ENCODE results near the gene NDUFB10. TPM values are rescaled to one million over a fixed set of nuclear protein-coding genes. Genes with fewer than 3 reads are reported as not detected.
A peak's percentile ranks its signal among the peaks of the same experiment; 100 is the strongest.

The NDUFB10 gene
- total RNA-seq, 1 donor from 2014 or later: 153 TPM

DNA sequence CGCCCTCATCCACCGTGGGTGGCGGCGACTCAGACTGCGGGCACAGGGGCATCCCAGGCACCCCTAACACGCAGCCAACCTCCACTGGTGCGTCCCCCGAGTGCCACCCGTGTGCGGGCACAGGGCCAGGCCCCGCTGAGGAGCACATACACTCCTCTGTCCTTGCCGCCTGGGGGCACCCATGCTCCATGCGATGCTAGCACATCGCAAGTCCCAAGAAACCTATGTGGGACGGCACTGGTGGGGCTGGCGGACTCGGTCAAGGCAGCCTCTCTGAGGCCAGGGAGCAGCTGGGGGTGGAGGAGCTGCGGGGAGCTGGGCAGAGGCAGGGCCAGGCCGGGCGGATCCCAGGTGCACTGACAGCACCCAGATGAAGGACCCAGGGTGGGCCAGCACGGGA, 46.3 kb downstream of the NDUFB10 start:
- Histone ChIP-seq H3K9ac (ENCODE audit: low read length) (peak overlapping the region; percentile 10), H4K20me1 (ENCODE audit: insufficient read depth, low read length) (peaks cover 77% of the 10 kb centered on the region), H3K9me3 (ENCODE audit: insufficient read depth, low read depth, low read length) (no peaks in the 10 kb centered on the region), H3K79me2 (ENCODE audit: insufficient read depth, low read length) (peaks cover 94% of the 10 kb centered on the region), H3K27me3 (ENCODE audit: insufficient read depth, low read length) (no peaks in the 10 kb centered on the region), H3K4me3 (ENCODE audit: insufficient read depth, low read depth, low read length) (no peak overlapping the region), H3K4me2 (ENCODE audit: low read length) (peak overlapping the region; percentile 15), H3K4me1 (ENCODE audit: insufficient read depth, low read length) (peaks cover 41% of the 10 kb centered on the region), H2AFZ (ENCODE audit: low read depth, low read length) (no peak overlapping the region), H3K36me3 (ENCODE audit: insufficient read depth, low read length) (peaks cover 2% of the 10 kb centered on the region), H3K27ac (ENCODE audit: low read depth, low read length) (no peak overlapping the region)
- H3K27me3 Mint-ChIP-seq (ENCODE audit: low read depth, unreplicated experiment): no peaks in the 10 kb centered on the region
- H3K27ac Mint-ChIP-seq (ENCODE audit: unreplicated experiment): no peak overlapping the region
- DNase-seq (ENCODE audit: low read depth) (no peak), FAIRE-seq (no peak)
- no peak for TF ChIP-seq EZH2 (IDR thresholded peaks at IDR 0.05; ENCODE audit: insufficient read depth, low read length)
- TF ChIP-seq, protein P1, sequence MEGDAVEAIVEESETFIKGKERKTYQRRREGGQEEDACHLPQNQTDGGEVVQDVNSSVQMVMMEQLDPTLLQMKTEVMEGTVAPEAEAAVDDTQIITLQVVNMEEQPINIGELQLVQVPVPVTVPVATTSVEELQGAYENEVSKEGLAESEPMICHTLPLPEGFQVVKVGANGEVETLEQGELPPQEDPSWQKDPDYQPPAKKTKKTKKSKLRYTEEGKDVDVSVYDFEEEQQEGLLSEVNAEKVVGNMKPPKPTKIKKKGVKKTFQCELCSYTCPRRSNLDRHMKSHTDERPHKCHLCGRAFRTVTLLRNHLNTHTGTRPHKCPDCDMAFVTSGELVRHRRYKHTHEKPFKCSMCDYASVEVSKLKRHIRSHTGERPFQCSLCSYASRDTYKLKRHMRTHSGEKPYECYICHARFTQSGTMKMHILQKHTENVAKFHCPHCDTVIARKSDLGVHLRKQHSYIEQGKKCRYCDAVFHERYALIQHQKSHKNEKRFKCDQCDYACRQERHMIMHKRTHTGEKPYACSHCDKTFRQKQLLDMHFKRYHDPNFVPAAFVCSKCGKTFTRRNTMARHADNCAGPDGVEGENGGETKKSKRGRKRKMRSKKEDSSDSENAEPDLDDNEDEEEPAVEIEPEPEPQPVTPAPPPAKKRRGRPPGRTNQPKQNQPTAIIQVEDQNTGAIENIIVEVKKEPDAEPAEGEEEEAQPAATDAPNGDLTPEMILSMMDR (IDR thresholded peaks at IDR 0.05; ENCODE audit: insufficient read depth, low read depth, low read length): no peak
- H3K36me3 Mint-ChIP-seq (ENCODE audit: low read depth, unreplicated experiment): peaks cover 5% of the 10 kb centered on the region
- no peak overlapping the region for H3K4me3 Mint-ChIP-seq (ENCODE audit: unreplicated experiment)
- peaks cover 18% of the 10 kb centered on the region for H3K4me1 Mint-ChIP-seq (ENCODE audit: low read depth, unreplicated experiment)
- H3K9me3 Mint-ChIP-seq (ENCODE audit: unreplicated experiment): no peaks in the 10 kb centered on the region

DNA sequence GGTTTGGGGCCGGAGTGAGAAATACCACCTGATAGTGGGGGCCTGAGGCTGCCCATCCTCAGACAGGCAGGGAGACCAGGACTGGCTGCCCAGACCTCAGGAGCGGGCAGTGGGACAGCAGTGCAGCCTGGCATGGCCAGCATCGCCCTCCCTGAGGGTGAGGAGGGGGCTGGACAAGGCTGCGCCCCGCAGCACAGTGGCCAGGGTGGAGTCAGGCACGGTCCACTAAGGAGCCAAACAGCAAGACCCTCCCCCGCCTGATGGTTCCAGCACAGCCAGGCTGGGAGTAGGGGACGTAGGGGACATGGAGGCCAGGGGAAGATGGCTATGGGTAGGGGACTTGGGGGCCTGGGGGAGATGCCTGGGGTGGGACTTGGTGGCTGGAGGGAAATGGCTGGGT, 47.0 kb downstream of the NDUFB10 start:
- peak overlapping the region; percentile 45 for H3K4me3 Mint-ChIP-seq (ENCODE audit: unreplicated experiment)
- H3K9me3 Mint-ChIP-seq (ENCODE audit: unreplicated experiment): no peaks in the 10 kb centered on the region
- Histone ChIP-seq H3K9me3 (ENCODE audit: insufficient read depth, low read depth, low read length) (no peaks in the 10 kb centered on the region), H3K27ac (ENCODE audit: low read depth, low read length) (no peak overlapping the region), H4K20me1 (ENCODE audit: insufficient read depth, low read length) (peaks cover 72% of the 10 kb centered on the region), H3K79me2 (ENCODE audit: insufficient read depth, low read length) (peaks cover 91% of the 10 kb centered on the region), H3K4me3 (ENCODE audit: insufficient read depth, low read depth, low read length) (no peak overlapping the region), H3K36me3 (ENCODE audit: insufficient read depth, low read length) (peaks cover 2% of the 10 kb centered on the region), H3K4me1 (ENCODE audit: insufficient read depth, low read length) (peaks cover 41% of the 10 kb centered on the region), H3K4me2 (ENCODE audit: low read length) (peak overlapping the region; percentile 15), H3K9ac (ENCODE audit: low read length) (peak overlapping the region; percentile 10), H3K27me3 (ENCODE audit: insufficient read depth, low read length) (no peaks in the 10 kb centered on the region), H2AFZ (ENCODE audit: low read depth, low read length) (no peak overlapping the region)
- no peak for FAIRE-seq
- TF ChIP-seq EZH2 (IDR thresholded peaks at IDR 0.05; ENCODE audit: insufficient read depth, low read length): no peak
- TF ChIP-seq, protein P1 (IDR thresholded peaks at IDR 0.05; ENCODE audit: insufficient read depth, low read depth, low read length): no peak
- H3K36me3 Mint-ChIP-seq (ENCODE audit: low read depth, unreplicated experiment): peaks cover 3% of the 10 kb centered on the region
- H3K4me1 Mint-ChIP-seq (ENCODE audit: low read depth, unreplicated experiment): peaks cover 18% of the 10 kb centered on the region
- H3K27me3 Mint-ChIP-seq (ENCODE audit: low read depth, unreplicated experiment): no peaks in the 10 kb centered on the region
- no peak overlapping the region for H3K27ac Mint-ChIP-seq (ENCODE audit: unreplicated experiment)
- DNase-seq (ENCODE audit: low read depth): no peak

DNA sequence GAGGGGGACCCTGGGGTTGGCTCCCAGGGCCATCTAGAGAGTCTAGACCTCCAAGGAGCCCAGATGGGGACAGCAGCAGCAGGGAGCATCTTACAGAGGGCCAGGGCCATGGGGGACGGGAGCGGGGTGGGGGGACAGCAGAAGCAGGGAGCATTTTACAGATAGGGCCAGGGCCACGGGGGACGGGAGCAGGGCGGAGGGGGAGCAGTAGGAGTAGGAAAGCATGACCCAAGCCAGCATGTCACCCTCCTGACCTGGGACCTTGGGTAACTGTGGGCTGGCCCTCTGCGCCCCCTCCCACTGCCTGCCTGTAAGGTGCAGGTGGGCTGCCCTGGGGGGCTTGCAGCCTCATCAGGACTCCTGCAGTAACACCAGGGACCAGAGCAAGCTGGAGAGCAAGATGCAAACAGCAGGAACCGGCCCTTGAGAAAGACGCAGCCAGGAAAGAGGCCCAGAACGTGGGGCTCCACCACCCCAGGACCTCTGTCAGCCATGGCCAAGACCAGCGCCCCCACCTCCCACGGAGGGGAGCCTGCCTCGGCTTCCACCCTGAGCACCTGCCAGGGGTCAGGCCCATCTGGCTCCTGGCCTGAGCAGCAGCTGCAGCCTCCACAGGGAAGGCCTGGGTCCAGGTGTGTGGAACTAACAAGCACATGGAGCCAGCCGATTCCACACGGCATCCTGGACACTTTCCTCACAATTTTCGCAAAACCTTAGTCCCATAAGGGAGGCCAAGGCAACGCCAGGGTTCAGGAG, 47.9 kb downstream of the NDUFB10 start:
- Histone ChIP-seq H3K36me3 (ENCODE audit: insufficient read depth, low read length) (no peaks in the 10 kb centered on the region), H3K4me1 (ENCODE audit: insufficient read depth, low read length) (peaks cover 41% of the 10 kb centered on the region), H2AFZ (ENCODE audit: low read depth, low read length) (no peak overlapping the region), H3K79me2 (ENCODE audit: insufficient read depth, low read length) (peaks cover 82% of the 10 kb centered on the region), H3K4me3 (ENCODE audit: insufficient read depth, low read depth, low read length) (peak overlapping the region; percentile 88), H3K4me2 (ENCODE audit: low read length) (peak overlapping the region; percentile 100), H3K27me3 (ENCODE audit: insufficient read depth, low read length) (no peaks in the 10 kb centered on the region), H3K9me3 (ENCODE audit: insufficient read depth, low read depth, low read length) (no peaks in the 10 kb centered on the region), H4K20me1 (ENCODE audit: insufficient read depth, low read length) (peaks cover 67% of the 10 kb centered on the region), H3K9ac (ENCODE audit: low read length) (peak overlapping the region; percentile 94), H3K27ac (ENCODE audit: low read depth, low read length) (no peak overlapping the region)
- H3K4me3 Mint-ChIP-seq (ENCODE audit: unreplicated experiment): peak overlapping the region; percentile 90
- DNase-seq (ENCODE audit: low read depth): no peak
- no peaks in the 10 kb centered on the region for H3K9me3 Mint-ChIP-seq (ENCODE audit: unreplicated experiment)
- H3K27me3 Mint-ChIP-seq (ENCODE audit: low read depth, unreplicated experiment): no peaks in the 10 kb centered on the region
- TF ChIP-seq EZH2 (IDR thresholded peaks at IDR 0.05; ENCODE audit: insufficient read depth, low read length): no peak
- TF ChIP-seq, protein P1 (IDR thresholded peaks at IDR 0.05; ENCODE audit: insufficient read depth, low read depth, low read length): no peak
- no peak overlapping the region for H3K27ac Mint-ChIP-seq (ENCODE audit: unreplicated experiment)
- peaks cover 2% of the 10 kb centered on the region for H3K36me3 Mint-ChIP-seq (ENCODE audit: low read depth, unreplicated experiment)
- peaks cover 18% of the 10 kb centered on the region for H3K4me1 Mint-ChIP-seq (ENCODE audit: low read depth, unreplicated experiment)
- no peak for FAIRE-seq
